ENCODE measurements around the gene ALOX15B.

The ALOX15B gene

DNA sequence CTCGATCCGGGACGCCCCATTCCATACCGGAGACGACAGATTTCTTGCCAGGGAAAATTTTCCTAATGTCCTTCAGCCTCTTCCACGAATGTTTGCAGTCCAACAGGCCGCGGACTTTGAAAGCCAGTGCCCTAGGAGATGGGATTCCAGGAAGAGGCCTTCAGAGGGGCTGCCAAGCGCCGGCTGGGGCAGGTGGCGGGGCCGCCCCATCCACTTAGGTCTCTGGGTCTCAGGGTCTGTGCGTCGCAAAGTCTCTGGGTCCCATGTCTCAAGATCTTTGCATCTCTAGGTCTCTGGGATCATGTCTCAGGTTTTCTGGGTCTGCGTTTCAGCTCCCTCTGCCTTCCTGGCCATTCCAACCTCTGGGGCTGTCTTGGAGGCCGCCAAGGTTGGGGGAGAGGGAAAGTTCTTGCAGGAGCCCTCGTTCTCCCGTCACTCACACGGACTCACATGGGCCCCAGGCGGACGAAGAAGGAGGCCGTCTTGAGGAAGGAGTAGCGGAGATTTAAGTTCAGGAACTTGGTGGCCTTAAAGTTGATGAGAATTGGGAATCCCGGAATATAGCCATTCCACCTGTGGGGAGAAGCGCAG lies 41.4 kb downstream of the ALOX15B start:
- Mint-ChIP-seq H3K4me3 (peak overlapping the region; percentile 72), H3K9me3 (no peaks in the 10 kb centered on the region), H3K4me1 (ENCODE audit: low read depth) (peaks cover 17% of the 10 kb centered on the region), H3K27me3 (peaks cover 69% of the 10 kb centered on the region), H3K27ac (no peak overlapping the region), H3K36me3 (ENCODE audit: low read depth) (no peaks in the 10 kb centered on the region)
- intact Hi-C loops (cut with micrococcal nuclease): no loop called here

GRCh38 chr17:8080799-8081219 lies 42.0 kb downstream of the ALOX15B start:
- no peak overlapping the region for H3K4me3 Mint-ChIP-seq
- no peak overlapping the region for H3K27ac Mint-ChIP-seq
- peaks cover 17% of the 10 kb centered on the region for H3K4me1 Mint-ChIP-seq (ENCODE audit: low read depth)
- H3K36me3 Mint-ChIP-seq (ENCODE audit: low read depth): no peaks in the 10 kb centered on the region
- peaks cover 67% of the 10 kb centered on the region for H3K27me3 Mint-ChIP-seq
- intact Hi-C loops (cut with micrococcal nuclease): no loop called here
- no peaks in the 10 kb centered on the region for H3K9me3 Mint-ChIP-seq

DNA sequence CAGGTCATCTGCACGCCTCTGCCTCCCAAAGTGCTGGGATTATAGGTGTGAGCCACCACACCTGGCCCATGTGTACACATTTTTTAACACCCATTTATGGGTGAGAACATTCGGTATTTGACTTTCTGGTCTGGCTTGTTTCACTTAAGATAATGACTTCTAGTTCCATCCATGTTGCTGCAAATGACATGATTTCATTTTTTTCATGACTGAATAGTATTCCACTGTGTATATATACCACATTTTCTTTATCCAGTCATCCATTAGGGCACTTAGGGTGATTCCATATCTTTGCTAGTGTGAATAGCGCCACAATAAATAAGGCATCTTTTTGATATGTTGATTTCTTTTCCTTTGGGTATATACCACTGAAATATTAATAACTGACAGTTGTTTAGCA lies 43.0 kb downstream of the ALOX15B start:
- Mint-ChIP-seq H3K4me3 (no peak overlapping the region), H3K9me3 (no peaks in the 10 kb centered on the region), H3K27me3 (peaks cover 67% of the 10 kb centered on the region), H3K36me3 (ENCODE audit: low read depth) (no peaks in the 10 kb centered on the region), H3K4me1 (ENCODE audit: low read depth) (peaks cover 17% of the 10 kb centered on the region), H3K27ac (no peak overlapping the region)
- intact Hi-C loops (cut with micrococcal nuclease): no loop called here

- H3K4me1 Mint-ChIP-seq (ENCODE audit: low read depth): peaks cover 18% of the 10 kb centered on the region
- H3K27ac Mint-ChIP-seq: no peak overlapping the region
- no peaks in the 10 kb centered on the region for H3K9me3 Mint-ChIP-seq
- no peak overlapping the region for H3K4me3 Mint-ChIP-seq
- H3K36me3 Mint-ChIP-seq (ENCODE audit: low read depth): no peaks in the 10 kb centered on the region
- intact Hi-C loops (cut with micrococcal nuclease): no loop called here
- H3K27me3 Mint-ChIP-seq: peaks cover 64% of the 10 kb centered on the region
Observed at GRCh38 chr17:8082292-8082691, 43.4 kb downstream of the ALOX15B start.

DNA sequence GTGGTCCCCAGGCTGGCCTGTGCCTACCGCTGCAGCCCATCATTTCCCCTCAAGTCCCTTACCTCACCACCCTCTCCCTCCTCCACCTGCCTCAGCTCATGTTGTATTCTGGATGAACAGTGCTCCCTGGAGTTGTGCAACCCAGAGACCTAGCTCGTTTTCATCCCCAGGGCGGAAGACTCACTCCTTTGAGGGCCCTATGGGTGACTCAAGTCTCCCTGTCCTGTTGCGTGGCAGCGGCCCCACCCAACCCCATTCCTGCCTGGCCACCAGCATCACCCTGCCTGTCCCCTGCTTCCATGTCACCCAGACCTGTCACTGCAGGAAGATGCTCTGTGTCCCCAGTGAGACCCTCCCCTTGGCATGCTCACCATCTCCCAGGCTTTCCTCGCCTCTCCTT lies 45.4 kb downstream of the ALOX15B start:
- intact Hi-C loops (cut with micrococcal nuclease): no loop called here
- no peaks in the 10 kb centered on the region for H3K36me3 Mint-ChIP-seq (ENCODE audit: low read depth)
- peaks cover 18% of the 10 kb centered on the region for H3K4me1 Mint-ChIP-seq (ENCODE audit: low read depth)
- no peak overlapping the region for H3K4me3 Mint-ChIP-seq
- H3K27me3 Mint-ChIP-seq: peaks cover 60% of the 10 kb centered on the region
- no peaks in the 10 kb centered on the region for H3K9me3 Mint-ChIP-seq
- H3K27ac Mint-ChIP-seq: no peak overlapping the region

DNA sequence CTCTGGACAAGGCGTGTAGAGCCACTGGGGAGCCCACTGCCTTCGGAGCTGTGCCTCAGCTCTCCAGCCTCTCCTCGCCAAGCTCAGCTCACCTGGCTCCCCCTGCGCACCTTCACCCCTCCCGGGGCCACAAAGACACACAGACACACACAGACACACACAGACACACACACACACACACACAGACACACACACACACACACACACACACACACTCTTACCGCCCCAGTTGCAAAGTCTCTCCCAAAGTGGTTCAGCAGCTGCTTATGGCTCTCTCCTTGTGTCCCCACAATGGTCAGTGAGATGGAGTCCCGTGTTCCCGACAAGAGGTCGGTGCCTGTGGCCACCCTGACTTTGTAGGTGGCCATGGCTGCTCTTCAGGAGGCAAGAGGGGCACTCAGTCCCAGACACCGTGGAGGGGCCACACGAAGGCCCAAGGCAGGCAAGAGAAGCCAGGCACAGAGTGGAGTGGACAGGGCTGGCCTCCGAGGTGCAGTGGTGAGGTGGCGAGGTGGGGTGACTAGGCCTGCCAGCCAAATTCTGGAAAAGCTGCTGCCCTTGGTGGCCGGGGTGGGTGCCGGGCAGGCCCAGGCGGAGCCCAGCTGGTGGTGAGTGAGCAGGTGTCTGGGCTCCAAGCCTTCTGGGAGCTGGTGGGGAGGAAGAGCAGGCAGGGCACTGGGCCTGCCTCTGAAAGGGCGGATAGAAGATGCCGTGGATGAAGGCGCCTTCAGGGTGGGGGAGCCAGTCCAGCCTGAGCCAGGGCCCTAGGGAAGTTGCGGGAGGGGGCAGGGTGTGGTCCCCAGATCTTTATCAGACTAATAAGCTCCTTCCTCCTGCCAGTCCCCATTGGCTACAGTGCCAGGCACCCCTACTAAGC lies 48.5 kb downstream of the ALOX15B start, which contains the start of gene ALOX12B:
Gene ALOX12B, minus strand, starts transcription at position 642 of the 877 bp plus-strand sequence. Its CDS starts 274 bp downstream, at position 368.
- H3K4me3 Mint-ChIP-seq: no peak within 1 kb of the TSS
- peaks cover 17% of the 10 kb centered on the region for H3K4me1 Mint-ChIP-seq (ENCODE audit: low read depth)
- no peaks in the 10 kb centered on the region for H3K36me3 Mint-ChIP-seq (ENCODE audit: low read depth)
- no peak within 1 kb of the TSS for H3K27ac Mint-ChIP-seq
- intact Hi-C loops (cut with micrococcal nuclease): no loop called here
- peaks cover 60% of the 10 kb centered on the region for H3K27me3 Mint-ChIP-seq
- H3K9me3 Mint-ChIP-seq: no peaks in the 10 kb centered on the region

DNA sequence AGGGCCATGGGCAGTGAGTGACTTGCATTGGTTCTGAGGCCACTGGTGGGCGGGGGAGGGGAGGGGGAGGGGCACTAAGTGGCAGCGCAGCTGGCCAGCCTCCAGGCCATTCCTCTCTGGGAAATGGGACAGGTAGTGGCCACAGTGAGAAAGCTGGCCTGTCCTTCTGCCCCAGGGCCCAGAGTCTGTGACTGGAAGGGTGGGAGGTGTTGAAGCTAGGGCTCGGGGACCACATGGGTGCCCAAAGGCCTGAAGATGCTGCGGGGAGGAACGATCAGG lies 49.0 kb downstream of the ALOX15B start:
- intact Hi-C loops (cut with micrococcal nuclease): no loop called here
- H3K27me3 Mint-ChIP-seq: peaks cover 62% of the 10 kb centered on the region
- H3K9me3 Mint-ChIP-seq: no peaks in the 10 kb centered on the region
- no peak overlapping the region for H3K4me3 Mint-ChIP-seq
- no peak overlapping the region for H3K27ac Mint-ChIP-seq
- H3K36me3 Mint-ChIP-seq (ENCODE audit: low read depth): no peaks in the 10 kb centered on the region
- peaks cover 17% of the 10 kb centered on the region for H3K4me1 Mint-ChIP-seq (ENCODE audit: low read depth)

DNA sequence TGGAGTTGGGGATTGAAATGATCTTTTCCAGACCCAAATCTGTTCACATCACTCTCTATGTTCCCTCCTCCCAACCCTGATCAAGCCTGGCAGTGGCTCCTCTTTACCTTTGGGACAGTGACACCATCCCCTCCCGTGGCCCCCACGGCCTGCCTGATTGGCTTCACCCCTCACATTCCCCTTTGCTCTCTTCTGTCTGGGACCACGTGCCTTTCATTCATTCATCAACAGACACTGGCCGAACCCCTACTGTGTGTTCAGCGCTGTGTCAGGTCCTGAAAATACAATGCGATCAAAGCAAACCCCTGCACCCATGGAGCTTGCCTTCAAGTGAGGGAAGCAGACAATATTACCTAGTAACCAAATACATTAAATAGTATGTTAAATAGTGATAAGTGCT lies 50.9 kb downstream of the ALOX15B start:
- intact Hi-C loops (cut with micrococcal nuclease): no loop called here
- Mint-ChIP-seq H3K27ac (no peak overlapping the region), H3K4me1 (ENCODE audit: low read depth) (peaks cover 23% of the 10 kb centered on the region), H3K9me3 (no peaks in the 10 kb centered on the region), H3K4me3 (no peak overlapping the region), H3K36me3 (ENCODE audit: low read depth) (no peaks in the 10 kb centered on the region), H3K27me3 (peaks cover 65% of the 10 kb centered on the region)

DNA sequence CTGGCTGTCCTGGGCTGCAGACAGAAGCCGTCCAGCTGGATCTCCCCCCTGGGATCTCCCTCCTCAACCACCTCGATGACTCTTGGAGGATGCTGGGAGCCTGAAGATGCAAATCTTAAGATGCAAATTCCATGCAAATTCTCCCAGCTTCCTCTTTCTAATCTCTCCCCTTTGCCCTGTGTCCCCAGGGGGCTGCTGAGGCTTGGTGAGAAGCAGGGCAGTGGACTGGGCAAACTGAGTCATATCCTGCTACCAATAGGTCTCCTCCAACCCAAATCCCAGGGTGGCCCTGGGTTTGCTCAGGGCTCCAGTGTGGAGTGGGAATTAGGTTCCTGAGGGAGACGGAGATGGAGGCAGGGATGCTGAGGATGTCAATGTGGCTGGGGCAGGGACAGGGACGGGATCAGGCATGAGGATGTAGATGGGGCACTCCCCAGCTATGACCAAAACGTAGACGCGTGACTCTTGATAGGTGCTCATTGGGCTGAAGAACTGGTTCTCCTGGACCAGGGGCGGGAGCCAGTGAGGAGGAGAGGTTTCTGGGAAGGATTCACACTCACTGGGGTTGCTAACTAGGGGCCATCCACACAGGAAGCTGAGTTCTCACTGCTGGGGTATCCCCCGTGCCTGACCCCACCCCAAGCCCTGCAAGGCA lies 52.3 kb downstream of the ALOX15B start:
- Mint-ChIP-seq H3K4me1 (ENCODE audit: low read depth) (peaks cover 23% of the 10 kb centered on the region), H3K27me3 (peaks cover 77% of the 10 kb centered on the region), H3K9me3 (no peaks in the 10 kb centered on the region), H3K27ac (no peak overlapping the region), H3K4me3 (no peak overlapping the region), H3K36me3 (ENCODE audit: low read depth) (no peaks in the 10 kb centered on the region)
- intact Hi-C loops (cut with micrococcal nuclease): no loop called here

- Mint-ChIP-seq H3K27ac (no peak overlapping the region), H3K4me3 (no peak overlapping the region), H3K9me3 (no peaks in the 10 kb centered on the region), H3K27me3 (peaks cover 59% of the 10 kb centered on the region), H3K36me3 (ENCODE audit: low read depth) (no peaks in the 10 kb centered on the region), H3K4me1 (ENCODE audit: low read depth) (peaks cover 22% of the 10 kb centered on the region)
- intact Hi-C loops (cut with micrococcal nuclease): no loop called here
Observed at GRCh38 chr17:8095361-8095760, 56.5 kb downstream of the ALOX15B start.

- no peaks in the 10 kb centered on the region for H3K36me3 Mint-ChIP-seq (ENCODE audit: low read depth)
- no peak overlapping the region for H3K27ac Mint-ChIP-seq
- intact Hi-C loops (cut with micrococcal nuclease): no loop called here
Observed at GRCh38 chr17:8096541-8096940, 57.7 kb downstream of the ALOX15B start.

More at GRCh38 chr17:8096541-8096940, 57.7 kb downstream of the ALOX15B start:
- peaks cover 12% of the 10 kb centered on the region for H3K4me1 Mint-ChIP-seq (ENCODE audit: low read depth)
- H3K27me3 Mint-ChIP-seq: peaks cover 49% of the 10 kb centered on the region
- no peaks in the 10 kb centered on the region for H3K9me3 Mint-ChIP-seq
- H3K4me3 Mint-ChIP-seq: no peak overlapping the region

All from dendritic cell treated with granulocyte-macrophage colony-stimulating factor and Interleukin-4, amounts not matched to agents 40 ng/mL and 50 ng/mL, for 4 days (primary cell).